RWPE1 (cell line): ENCODE measurements around the gene ANKRD39.

Experiments
- CTCF ChIA-PET: fragments of 350-600 bp; sonication (Branson Sonifier 250); formaldehyde crosslinking; extraction: SDS; loops from one replicate; lab custom pipeline; 2021; lab: Yijun Ruan, JAX
- POLR2A ChIA-PET: fragments of 400-600 bp; formaldehyde crosslinking; extraction: SDS; loops from one replicate; lab custom pipeline; 2020; ENCODE audit warnings: antibody characterized with exemption; ENCODE audit not compliant: low non-redundant PET; lab: Yijun Ruan, JAX
- DNase-seq: peaks from one replicate; pipeline ENCODE4 v3.0.0; 2012; ENCODE audit warnings: low spot score
- H3K27ac ChIP-seq: fragments of 450-650 bp; 2 replicates; pipeline ENCODE4 v1.5.1; 2017
- TF ChIP-seq, protein P1 (sequence below): fragments of 450-650 bp; conservative IDR thresholded peaks from 2 replicates; pipeline ENCODE4 v1.5.1; 2017; ENCODE audit warnings: low read depth, mild to moderate bottlenecking

Gene ANKRD39

DNA sequence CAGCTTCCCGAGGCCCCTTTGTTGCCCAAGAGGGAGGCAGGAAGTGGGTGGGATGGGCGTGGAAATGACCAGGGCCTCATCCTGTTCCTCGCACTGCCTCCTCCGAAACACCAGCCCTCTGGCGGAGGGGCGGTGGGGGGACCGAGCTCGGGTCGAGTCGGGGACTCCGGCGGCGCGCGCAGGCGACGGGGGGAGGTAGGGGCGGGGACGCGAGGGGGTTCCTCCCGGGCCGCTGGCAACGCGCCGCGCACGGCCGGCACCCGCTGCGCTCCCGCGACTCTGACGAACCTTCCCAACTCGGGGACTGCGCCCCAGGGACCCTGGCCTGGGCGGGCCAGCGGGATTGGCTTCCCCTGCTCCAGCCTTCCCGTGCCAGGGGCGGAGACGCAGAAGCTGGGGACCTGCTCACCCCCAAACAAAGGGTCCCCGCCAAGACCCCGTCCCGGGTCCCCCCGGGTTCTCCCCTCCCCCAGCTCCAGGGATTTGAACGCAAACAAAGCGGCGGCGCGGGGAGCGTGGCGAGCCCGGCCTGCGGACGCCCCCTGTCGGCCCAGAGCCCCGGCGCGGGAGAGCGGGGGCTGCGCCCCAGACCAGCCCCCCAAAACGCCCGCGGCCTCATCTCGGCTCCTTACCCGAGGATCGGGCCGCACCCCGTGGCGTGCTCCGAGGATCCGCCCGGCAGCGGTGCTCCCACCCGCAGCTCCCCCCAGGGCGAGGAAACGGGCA lies 10.9 kb upstream of the ANKRD39 start:
- TF ChIP-seq, protein P1, sequence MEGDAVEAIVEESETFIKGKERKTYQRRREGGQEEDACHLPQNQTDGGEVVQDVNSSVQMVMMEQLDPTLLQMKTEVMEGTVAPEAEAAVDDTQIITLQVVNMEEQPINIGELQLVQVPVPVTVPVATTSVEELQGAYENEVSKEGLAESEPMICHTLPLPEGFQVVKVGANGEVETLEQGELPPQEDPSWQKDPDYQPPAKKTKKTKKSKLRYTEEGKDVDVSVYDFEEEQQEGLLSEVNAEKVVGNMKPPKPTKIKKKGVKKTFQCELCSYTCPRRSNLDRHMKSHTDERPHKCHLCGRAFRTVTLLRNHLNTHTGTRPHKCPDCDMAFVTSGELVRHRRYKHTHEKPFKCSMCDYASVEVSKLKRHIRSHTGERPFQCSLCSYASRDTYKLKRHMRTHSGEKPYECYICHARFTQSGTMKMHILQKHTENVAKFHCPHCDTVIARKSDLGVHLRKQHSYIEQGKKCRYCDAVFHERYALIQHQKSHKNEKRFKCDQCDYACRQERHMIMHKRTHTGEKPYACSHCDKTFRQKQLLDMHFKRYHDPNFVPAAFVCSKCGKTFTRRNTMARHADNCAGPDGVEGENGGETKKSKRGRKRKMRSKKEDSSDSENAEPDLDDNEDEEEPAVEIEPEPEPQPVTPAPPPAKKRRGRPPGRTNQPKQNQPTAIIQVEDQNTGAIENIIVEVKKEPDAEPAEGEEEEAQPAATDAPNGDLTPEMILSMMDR = peak; percentile 72
- ChIA-PET POLR2A (interaction anchor here (0.6 to 1.6 kb wide), 3 partner anchors 11 to 167 kb away, joined by 3 to 9 read pairs (median 7); partner anchors contain the start of gene ANKRD39), CTCF (interaction anchor here (0.6 to 3.1 kb wide), 15 partner anchors 11 to 320 kb away, joined by 3 to 27 read pairs (median 3); partner anchors contain the start of gene ANKRD39)
- DNase-seq = peak; percentile 82
- peak overlapping the region; percentile 89 for H3K27ac ChIP-seq

GRCh38 chr2:96867756-96868554 lies 10.1 kb upstream of the ANKRD39 start:
- POLR2A ChIA-PET = interaction anchor here (0.6 to 1.6 kb wide), 3 partner anchors 10 to 166 kb away, joined by 3 to 9 read pairs (median 7); partner anchors contain the start of gene ANKRD39
- CTCF ChIA-PET = interaction anchor here (0.6 to 3.1 kb wide), 13 partner anchors 10 to 82 kb away, joined by 3 to 27 read pairs (median 4); partner anchors contain the start of gene ANKRD39
- TF ChIP-seq, protein P1 = no peak
- DNase-seq = no peak
- peak overlapping the region; percentile 89 for H3K27ac ChIP-seq

GRCh38 chr2:96866986-96867755 lies 9.4 kb upstream of the ANKRD39 start:
- CTCF ChIA-PET = interaction anchor here (1.4 to 3.1 kb wide), 3 partner anchors 9 to 83 kb away, joined by 7 to 27 read pairs (median 12); partner anchors contain the start of gene ANKRD39
- POLR2A ChIA-PET = interaction anchor here (1.6 kb wide), 1 partner anchor 9 kb away, joined by 9 read pairs; the partner anchor contains the start of gene ANKRD39
- DNase-seq = no peak
- H3K27ac ChIP-seq = peak overlapping the region; percentile 89
- TF ChIP-seq, protein P1 = no peak

- TF ChIP-seq, protein P1 = no peak
- H3K27ac ChIP-seq = peak overlapping the region; percentile 89
- CTCF ChIA-PET = interaction anchor here (0.7 to 0.8 kb wide), 2 partner anchors 11 to 89 kb away, joined by 3 to 4 read pairs; no protein-coding TSS in a partner anchor
- no peak for DNase-seq
- POLR2A ChIA-PET = no interaction called here
Measured at GRCh38 chr2:96866586-96866985, 8.8 kb upstream of the ANKRD39 start.

DNA sequence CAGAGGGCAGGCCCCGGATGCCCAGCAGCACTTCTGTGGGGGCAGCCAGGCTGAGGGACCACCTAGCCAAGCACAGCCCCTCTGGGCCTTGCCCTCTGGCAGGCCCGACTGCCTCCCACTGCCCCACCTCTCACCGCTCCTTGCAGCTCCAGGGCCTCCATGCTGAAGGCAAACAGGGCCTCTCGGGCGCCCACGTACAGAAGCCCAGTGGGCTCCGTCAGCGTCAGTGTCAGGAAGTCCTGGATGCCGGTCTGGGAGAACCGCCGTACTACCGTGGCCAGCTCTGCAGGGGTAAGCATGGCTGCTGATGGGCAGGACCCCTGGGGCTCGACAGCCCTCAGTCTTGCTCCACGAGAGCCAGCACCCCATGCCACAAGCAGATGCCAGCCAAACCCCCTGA lies 8.3 kb upstream of the ANKRD39 start:
- TF ChIP-seq, protein P1 = no peak
- H3K27ac ChIP-seq = peak overlapping the region; percentile 89
- ChIA-PET CTCF (interaction anchor here (0.7 to 0.8 kb wide), 2 partner anchors 11 to 89 kb away, joined by 3 to 4 read pairs; no protein-coding TSS in a partner anchor), POLR2A (no interaction called here)
- DNase-seq = no peak
